Activated B cell treated with CpG ODN at 0.5 μM for 24 hours (primary cell): ENCODE data around the gene MAPK13. TPM values are rescaled to one million over a fixed set of nuclear protein-coding genes. Genes with fewer than 3 reads are reported as not detected.
A peak's percentile ranks its signal among the peaks of the same experiment; 100 is the strongest.

Source experiments
- ATAC-seq: fragments of 200-7000 bp; cut with Tn5 transposase; one replicate; pipeline ENCODE4 v1.10.0; 2021; ENCODE audit warnings: low read depth, mild to moderate bottlenecking, moderate library complexity
- CTCF ChIA-PET: fragments of 350-600 bp; sonication (Branson Sonifier 250); formaldehyde crosslinking; loops from one replicate; lab custom pipeline; 2021; ENCODE audit warnings: antibody characterized with exemption; lab: Charles Lee
- POLR2A ChIA-PET: fragments of 350-600 bp; sonication (Branson Sonifier 250); formaldehyde crosslinking; loops from one replicate; lab custom pipeline; 2021; ENCODE audit warnings: antibody characterized with exemption; lab: Charles Lee
- DNase-seq: peaks from one replicate; pipeline ENCODE4 v3.0.0; 2022
- H3K27ac Mint-ChIP-seq: one replicate; pipeline ENCODE4 v1.8.0; 2020; ENCODE audit warnings: mixed read lengths
- H3K27me3 Mint-ChIP-seq: one replicate; pipeline ENCODE4 v1.8.0; 2021; ENCODE audit warnings: mixed read lengths
- H3K36me3 Mint-ChIP-seq: one replicate; pipeline ENCODE4 v1.8.0; 2021; ENCODE audit warnings: low read depth, mixed read lengths
- H3K4me1 Mint-ChIP-seq: one replicate; pipeline ENCODE4 v1.8.0; 2021; ENCODE audit warnings: mixed read lengths
- H3K4me3 Mint-ChIP-seq: one replicate; pipeline ENCODE4 v1.8.0; 2020; ENCODE audit warnings: mild to moderate bottlenecking, mixed read lengths
- H3K9me3 Mint-ChIP-seq: one replicate; pipeline ENCODE4 v1.8.0; 2020; ENCODE audit warnings: mixed read lengths
- CTCF ChIP-seq: fragments of 200-600 bp; IDR thresholded peaks from one replicate; pipeline ENCODE4 v1.8.0; 2022; ENCODE audit warnings: antibody characterized with exemption, mild to moderate bottlenecking
- intact Hi-C: fragments of 100-400 bp; cut with micrococcal nuclease; formaldehyde crosslinking; loops from one replicate; pipeline ENCODE4 v1.15.1; 2024
- total RNA-seq: library from RNA; stranded (reverse); gene quantifications from 2 replicates; pipeline ENCODE4 v1.2.3, GENCODE V29; 2022

The MAPK13 gene
- total RNA-seq, 1 donor from 2014 or later, result 22.7 TPM

- peak overlapping the region; percentile 83 for H3K27ac Mint-ChIP-seq
- TF ChIP-seq CTCF, result no peak
- H3K4me1 Mint-ChIP-seq, result peaks cover 67% of the 10 kb centered on the region
- CTCF ChIA-PET, result interaction anchor here (1.0 to 5.4 kb wide), 4 partner anchors 12 to 86 kb away, joined by 3 to 40 read pairs (median 11); no protein-coding TSS in a partner anchor
- peaks cover 47% of the 10 kb centered on the region for H3K36me3 Mint-ChIP-seq
- no peak for DNase-seq
- H3K27me3 Mint-ChIP-seq, result no peaks in the 10 kb centered on the region
- peak overlapping the region; percentile 35 for H3K4me3 Mint-ChIP-seq
- no peaks in the 10 kb centered on the region for H3K9me3 Mint-ChIP-seq
- intact Hi-C loops, result loop anchor here (1.0 to 2.0 kb wide), 2 partner anchors 11 to 22 kb away; partner anchors contain the start of gene MAPK13
- ATAC-seq, result peak; percentile 87
- POLR2A ChIA-PET, result interaction anchor here (0.7 to 2.5 kb wide), 3 partner anchors 10 to 444 kb away, joined by 3 to 10 read pairs (median 4); no protein-coding TSS in a partner anchor
These were observed 21.2 kb upstream of the MAPK13 start for GRCh38 chr6:36109092-36109491.

DNA sequence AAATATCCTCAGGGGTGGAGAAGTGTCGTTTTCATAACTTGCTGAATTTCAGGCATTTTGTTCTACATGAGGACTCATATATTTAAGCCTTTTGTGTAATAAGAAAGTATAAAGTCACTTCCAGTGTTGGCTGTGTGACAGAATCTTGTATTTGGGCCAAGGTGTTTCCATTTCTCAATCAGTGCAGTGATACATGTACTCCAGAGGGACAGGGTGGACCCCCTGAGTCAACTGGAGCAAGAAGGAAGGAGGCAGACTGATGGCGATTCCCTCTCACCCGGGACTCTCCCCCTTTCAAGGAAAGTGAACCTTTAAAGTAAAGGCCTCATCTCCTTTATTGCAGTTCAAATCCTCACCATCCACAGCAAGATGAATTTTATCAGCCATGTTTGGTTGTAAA is 20.3 kb upstream of the MAPK13 start:
- ChIA-PET POLR2A (interaction anchor here (2.5 to 3.0 kb wide), 2 partner anchors 11 kb away, joined by 10 to 15 read pairs; no protein-coding TSS in a partner anchor), CTCF (interaction anchor here (0.9 to 5.4 kb wide), 3 partner anchors 10 to 14 kb away, joined by 3 to 40 read pairs (median 15); no protein-coding TSS in a partner anchor)
- no peaks in the 10 kb centered on the region for H3K9me3 Mint-ChIP-seq
- H3K36me3 Mint-ChIP-seq, result peaks cover 40% of the 10 kb centered on the region
- H3K4me1 Mint-ChIP-seq, result peaks cover 77% of the 10 kb centered on the region
- H3K27me3 Mint-ChIP-seq, result no peaks in the 10 kb centered on the region
- DNase-seq (no peak), ATAC-seq (no peak)
- no peak for TF ChIP-seq CTCF
- H3K27ac Mint-ChIP-seq, result peak overlapping the region; percentile 83
- intact Hi-C loops, result no loop called here
- H3K4me3 Mint-ChIP-seq, result no peak overlapping the region

DNA sequence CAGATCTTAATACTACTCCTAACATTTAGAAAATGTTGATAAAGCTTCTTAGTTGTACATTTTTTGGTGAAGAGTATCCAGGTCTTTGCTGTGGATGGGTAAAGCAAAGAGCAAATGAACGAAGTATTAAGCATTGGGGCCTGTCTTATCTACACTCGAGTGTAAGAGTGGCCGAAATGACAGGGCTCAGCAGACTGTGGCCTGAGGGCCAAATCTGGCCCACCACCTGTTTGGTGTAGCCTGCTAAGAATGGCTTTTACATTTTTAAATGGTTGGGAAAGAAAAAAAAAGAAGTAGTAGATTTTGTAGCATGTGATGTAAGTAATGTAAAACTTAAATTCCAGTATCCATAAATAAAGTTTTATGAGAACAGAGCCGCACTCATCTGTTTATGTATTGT is 19.4 kb upstream of the MAPK13 start:
- no peak for DNase-seq
- TF ChIP-seq CTCF, result no peak
- Mint-ChIP-seq H3K27ac (peak overlapping the region; percentile 65), H3K36me3 (peaks cover 35% of the 10 kb centered on the region), H3K4me1 (peaks cover 84% of the 10 kb centered on the region), H3K4me3 (no peak overlapping the region), H3K27me3 (no peaks in the 10 kb centered on the region), H3K9me3 (no peaks in the 10 kb centered on the region)
- intact Hi-C loops, result no loop called here
- ChIA-PET CTCF (interaction anchor here (0.9 to 5.4 kb wide), 3 partner anchors 10 to 20 kb away, joined by 3 to 40 read pairs (median 3); no protein-coding TSS in a partner anchor), POLR2A (interaction anchor here (3.0 to 3.1 kb wide), 2 partner anchors 10 to 20 kb away, joined by 13 to 15 read pairs; partner anchors contain the start of gene MAPK13)
- ATAC-seq, result no peak

GRCh38 chr6:36111526-36111925 is 18.8 kb upstream of the MAPK13 start:
- no peak for TF ChIP-seq CTCF
- POLR2A ChIA-PET, result interaction anchor here (3.0 to 3.1 kb wide), 2 partner anchors 9 to 19 kb away, joined by 13 to 15 read pairs; partner anchors contain the start of gene MAPK13
- DNase-seq (no peak), ATAC-seq (no peak)
- H3K27me3 Mint-ChIP-seq, result no peaks in the 10 kb centered on the region
- no peaks in the 10 kb centered on the region for H3K9me3 Mint-ChIP-seq
- no peak overlapping the region for H3K4me3 Mint-ChIP-seq
- intact Hi-C loops, result no loop called here
- CTCF ChIA-PET, result interaction anchor here (1.1 to 5.4 kb wide), 2 partner anchors 16 to 19 kb away, joined by 3 to 40 read pairs; no protein-coding TSS in a partner anchor
- peaks cover 35% of the 10 kb centered on the region for H3K36me3 Mint-ChIP-seq
- H3K4me1 Mint-ChIP-seq, result peaks cover 91% of the 10 kb centered on the region
- H3K27ac Mint-ChIP-seq, result peak overlapping the region; percentile 81

DNA sequence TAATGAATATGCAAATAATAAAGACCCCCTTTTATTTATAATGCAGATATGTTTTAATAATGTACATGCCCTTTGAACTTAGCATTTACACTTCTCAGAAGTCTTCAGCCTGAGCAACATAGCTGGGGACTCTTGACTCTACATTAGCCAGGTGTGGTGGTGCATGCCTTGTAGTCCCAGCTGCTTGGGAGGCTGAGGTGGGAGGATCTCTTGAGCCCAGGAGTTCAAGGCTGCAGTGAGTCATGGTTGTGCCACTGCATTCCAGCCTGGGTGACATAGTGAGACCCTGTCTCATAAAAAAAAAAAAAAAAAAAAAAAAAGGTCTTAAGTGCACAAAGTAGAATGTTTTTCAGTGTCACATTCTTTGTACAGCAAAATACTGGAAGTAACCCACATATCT is 17.3 kb upstream of the MAPK13 start:
- ChIA-PET CTCF (interaction anchor here (1.1 kb wide), 1 partner anchor 12 kb away, joined by 3 read pairs; no protein-coding TSS in a partner anchor), POLR2A (interaction anchor here (0.7 to 3.1 kb wide), 5 partner anchors 8 to 652 kb away, joined by 3 to 15 read pairs (median 9); partner anchors contain the start of gene MAPK13)
- Mint-ChIP-seq H3K4me1 (peaks cover 96% of the 10 kb centered on the region), H3K9me3 (no peaks in the 10 kb centered on the region), H3K27me3 (no peaks in the 10 kb centered on the region), H3K4me3 (peak overlapping the region; percentile 3), H3K27ac (peak overlapping the region; percentile 81), H3K36me3 (peaks cover 27% of the 10 kb centered on the region)
- no peak for TF ChIP-seq CTCF
- DNase-seq (no peak), ATAC-seq (no peak)
- intact Hi-C loops, result no loop called here
